K562 (cell line): Measurements from ENCODE around the gene MYO18A. TPM values are rescaled to one million over a fixed set of nuclear protein-coding genes. Genes with fewer than 3 reads are reported as not detected.

Source experiments
- ATAC-seq: fragments of 200-7000 bp; cut with Tn5 transposase; 3 replicates; pipeline ENCODE4 v1.9.1; 2020; ENCODE audit warnings: moderate library complexity
- BruUV-seq: library from RNA; stranded (reverse); fragments of 400-500 nt; replicated peaks from 2 replicates; lab custom pipeline; 2021; lab: Mats Ljungman, UMichigan
- CTCF ChIA-PET: fragments of 300-600 bp; formaldehyde crosslinking; extraction: SDS; loops from one replicate; lab custom pipeline; 2021; ENCODE audit warnings: low intra/inter-chr PET ratio; lab: Yijun Ruan, JAX
- POLR2A ChIA-PET: fragments of 300-600, 350-650 bp; sonication (Branson Sonifier 250); formaldehyde crosslinking; extraction: SDS; loops from one replicate; lab custom pipeline; 2021; ENCODE audit warnings: antibody characterized with exemption, inconsistent platforms; lab: Yijun Ruan, JAX
- DNase-seq, 4 experiments: peaks; one replicate each; pipeline versions ENCODE4 v3.0.0 to v3.0.0-alpha.2; 2011 to 2018; ENCODE audit warnings: low spot score in 3 of 4, mixed read lengths in 3 of 4; ENCODE audit errors: extremely low read depth in 1 of 4
- FAIRE-seq: peaks from 2 replicates; lab custom pipeline; 2011; peaks lifted over from hg19 to GRCh38; lab: Jason Lieb, UNC
- H2AFZ ChIP-seq: 2 replicates; pipeline ENCODE4 v1.6.0; 2011; ENCODE audit warnings: low read depth, low read length, control low read depth, inconsistent platforms
- H3K27ac ChIP-seq: fragments of 200-600 bp; 3 replicates; pipeline ENCODE4 v1.8.0; 2011; ENCODE audit warnings: low read depth, mild to moderate bottlenecking, control low read depth, inconsistent platforms, low read length, moderate library complexity, mixed read lengths; ENCODE audit errors: extremely low read depth
- H3K27me3 ChIP-seq, 2 experiments: fragments of 300-600 bp in 1 of 2; 2 replicates in 1 of 2; 3 replicates in 1 of 2; pipeline versions ENCODE4 v1.6.0 to v1.8.0; 2011; ENCODE audit warnings: inconsistent platforms in 2 of 2, low read length in 2 of 2, mild to moderate bottlenecking in 1 of 2, mixed read lengths in 1 of 2, moderate library complexity in 1 of 2; ENCODE audit not compliant: control insufficient read depth in 2 of 2, insufficient read depth in 2 of 2
- H3K36me3 ChIP-seq: fragments of 300-600 bp; 3 replicates; pipeline ENCODE4 v1.8.0; 2011; ENCODE audit warnings: mild to moderate bottlenecking, low read length, inconsistent platforms; ENCODE audit not compliant: control insufficient read depth, insufficient read depth
- H3K4me1 ChIP-seq, 2 experiments: fragments of 200-600 bp in 1 of 2; replicated peaks in 1 of 2; 2 replicates in 1 of 2; 3 replicates in 1 of 2; pipeline versions ENCODE4 v1.5.1 to v1.8.0; 2011; ENCODE audit warnings: inconsistent platforms in 2 of 2, low read length in 2 of 2, mild to moderate bottlenecking in 1 of 2, mixed read lengths in 1 of 2, moderate library complexity in 1 of 2; ENCODE audit not compliant: control insufficient read depth in 2 of 2, insufficient read depth in 2 of 2
- H3K4me2 ChIP-seq: 2 replicates; pipeline ENCODE4 v1.6.1; 2011; ENCODE audit warnings: low read length, control low read depth, inconsistent platforms, mixed read lengths; ENCODE audit not compliant: insufficient read depth
- H3K4me3 ChIP-seq: fragments of 200-600 bp; sonication (generic), shearing (Covaris generic); 2 replicates; pipeline ENCODE4 v1.5.1; 2016; ENCODE audit warnings: control low read depth, inconsistent platforms
- H3K79me2 ChIP-seq: fragments of 200-600 bp; 3 replicates; pipeline ENCODE4 v1.8.0; 2011; ENCODE audit warnings: low read length, inconsistent platforms; ENCODE audit not compliant: control insufficient read depth, insufficient read depth
- H3K9ac ChIP-seq, 2 experiments: 2 replicates each; pipeline versions ENCODE4 v1.6.0 to v1.6.1; 2011; ENCODE audit warnings: low read depth in 2 of 2, low read length in 2 of 2, control low read depth in 1 of 2, inconsistent platforms in 1 of 2, mild to moderate bottlenecking in 1 of 2, mixed read lengths in 1 of 2; ENCODE audit not compliant: insufficient read depth in 1 of 2
- H3K9me1 ChIP-seq: one replicate; pipeline ENCODE4 v1.6.0; 2011; ENCODE audit warnings: inconsistent platforms, mild to moderate bottlenecking, low read length, moderate library complexity; ENCODE audit not compliant: control insufficient read depth, insufficient read depth
- H3K9me3 ChIP-seq: replicated peaks from 2 replicates; pipeline ENCODE4 v1.5.1; 2011; ENCODE audit warnings: low read depth, low read length, inconsistent platforms; ENCODE audit not compliant: control insufficient read depth, insufficient read depth
- H4K20me1 ChIP-seq: replicated peaks from 2 replicates; pipeline ENCODE4 v1.6.1; 2011; ENCODE audit warnings: low read length, inconsistent platforms, mixed read lengths; ENCODE audit not compliant: control insufficient read depth, insufficient read depth
- CEBPB ChIP-seq: fragments of 450-650 bp; IDR thresholded peaks from 2 replicates; pipeline ENCODE4 v1.6.1; 2016; ENCODE audit warnings: missing genetic modification characterization, missing compliant biosample characterization
- CREB3 ChIP-seq: fragments of 450-650 bp; conservative IDR thresholded peaks from 2 replicates; pipeline ENCODE4 v1.6.1; 2016; ENCODE audit warnings: missing genetic modification characterization, low read depth, mild to moderate bottlenecking, missing compliant biosample characterization, moderate library complexity
- EZH2 ChIP-seq: IDR thresholded peaks from 2 replicates; pipeline ENCODE4 v1.6.1; 2012; ENCODE audit warnings: low read depth, mild to moderate bottlenecking, inconsistent platforms, low read length, borderline replicate concordance
- HLTF ChIP-seq: fragments of 450-650 bp; IDR thresholded peaks from 2 replicates; pipeline ENCODE4 v1.6.1; 2016
- PML ChIP-seq: IDR thresholded peaks from 2 replicates; pipeline ENCODE4 v1.6.1; 2012; ENCODE audit warnings: low read length, inconsistent platforms
- POLR3A ChIP-seq: IDR thresholded peaks from 2 replicates; pipeline ENCODE4 v1.6.1; 2011; ENCODE audit warnings: borderline replicate concordance, mild to moderate bottlenecking, moderate library complexity; ENCODE audit not compliant: insufficient read length, insufficient read depth; ENCODE audit errors: extremely low read depth
- SIN3A ChIP-seq, 2 experiments: fragments of 150-350 bp in 1 of 2; IDR thresholded peaks; 2 replicates each; pipeline ENCODE4 v1.6.1; 2011 to 2016; ENCODE audit warnings: borderline replicate concordance in 2 of 2, low read depth in 2 of 2, low read length in 2 of 2, mild to moderate bottlenecking in 2 of 2, moderate library complexity in 2 of 2; ENCODE audit not compliant: control insufficient read depth in 1 of 2
- STAT5B ChIP-seq: fragments of 250-450 bp; sonication (Bioruptor Pico); IDR thresholded peaks from 2 replicates; pipeline ENCODE4 v1.8.0; 2021; ENCODE audit warnings: mild to moderate bottlenecking, inconsistent platforms
- VEZF1 ChIP-seq: fragments of 200-800 bp; sonication (Bioruptor generic); IDR thresholded peaks from 2 replicates; pipeline ENCODE4 v1.6.1; 2017; ENCODE audit warnings: missing genetic modification characterization, missing compliant biosample characterization
- ZNF639 ChIP-seq, 2 experiments: fragments of 200-800 bp in 1 of 2; sonication (Bioruptor generic) in 1 of 2; sonication (generic) in 1 of 2; formaldehyde crosslinking in 1 of 2; IDR thresholded peaks in 1 of 2; conservative IDR thresholded peaks in 1 of 2; 2 replicates each; pipeline versions ENCODE4 v1.5.0 to v1.6.1; 2016 to 2020; ENCODE audit warnings: missing compliant biosample characterization in 1 of 2, missing genetic modification characterization in 1 of 2, missing genetic modification reagents in 1 of 2
- WGBS: fragments of 100-300 bp; shearing (Covaris generic); methylation state at CpG from one replicate; pipeline ENCODE4 v1.1.6; 2016; ENCODE audit warnings: low coverage, mixed read lengths; ENCODE audit not compliant: insufficient coverage; ENCODE audit errors: missing lambda C conversion rate; 5-methylcytosine and 5-hydroxymethylcytosine counted together
- in situ Hi-C: fragments of 300-500 bp; cut with MboI; formaldehyde crosslinking; loops from 4 replicates; pipeline ENCODE4 v1.15.0; 2018; ENCODE audit warnings: inconsistent platforms, mixed read lengths
- intact Hi-C: fragments of 100-400 bp; cut with micrococcal nuclease; formaldehyde crosslinking; loops from 2 replicates; pipeline ENCODE4 v1.14.2; 2022
- polyA plus RNA-seq, 8 experiments: library from polyadenylated mRNA; depleted of rRNA in 4 of 8; stranded (reverse) in 5 of 8; unstranded in 3 of 8; fragments of >200 nt; fragmentation: Nextera tagmentation in 2 of 8; fragmentation: Illumina TruSeq in 1 of 8; extraction: Ambion mirVana in 2 of 8; extraction: Trizol in 1 of 8; gene quantifications; 2 replicates each; pipeline versions ENCODE4 v1.2.1 to v1.2.3, GENCODE V29; 2011 to 2014; ENCODE audit warnings: inconsistent platforms in 1 of 8, missing spikeins in 1 of 8
- total RNA-seq, 7 experiments: library from RNA; depleted of rRNA in 6 of 7; stranded (reverse); fragments of >200 nt in 6 of 7; fragmentation: Illumina TruSeq in 2 of 7; extraction: Trizol in 2 of 7; gene quantifications; 2 replicates each; pipeline versions ENCODE4 v1.2.1 to v1.2.3, GENCODE V29; 2011 to 2021; ENCODE audit warnings: low replicate concordance in 1 of 7

The MYO18A gene
- total and polyA plus RNA-seq, 9 of the 15 experiments (the other 6 are each of a cell fraction or from before 2014, with no cell fraction given): 2.5 to 65.4 (median 17.1) TPM

- Histone ChIP-seq H3K27ac (no peak overlapping the region), H3K4me3 (no peak overlapping the region), H3K79me2 (no peaks in the 10 kb centered on the region), H2AFZ (no peak overlapping the region), H3K36me3 (peaks cover 78% of the 10 kb centered on the region; the same call in 2 of the 3 replicates), H3K9me1 (peaks cover 9% of the 10 kb centered on the region), H3K9me3 (no peaks in the 10 kb centered on the region), H3K4me1 (peaks cover 10 to 18% of the 10 kb centered on the region in 2 experiments; a peak in 4 of 5 replicates), H3K4me2 (no peak overlapping the region), H3K27me3 (no peaks in the 10 kb centered on the region), H3K9ac (no peak overlapping the region), H4K20me1 (peaks cover 25% of the 10 kb centered on the region; the same call in 1 of the 2 replicates)
- DNase-seq (no peak), ATAC-seq (no peak), FAIRE-seq (no peak)
- in situ Hi-C loops (no loop called here), intact Hi-C loops (loop anchor here (10.0 kb wide), 1 partner anchor 391 kb away; the partner anchor contains the start of genes NEK8 and TLCD1)
- WGBS: 92% methylated on average over 8 of the region's 9 CpGs
- ChIA-PET POLR2A (interaction anchor here (1.0 to 1.3 kb wide), 2 partner anchors 16 to 148 kb away, joined by 3 to 5 read pairs; no protein-coding TSS in a partner anchor), CTCF (interaction anchor here (1.3 to 3.0 kb wide), 2 partner anchors 150 to 162 kb away, joined by 4 to 22 read pairs; no protein-coding TSS in a partner anchor)
- no peak for TF ChIP-seq CREB3 (tag)
- no peak for TF ChIP-seq HLTF
- TF ChIP-seq CEBPB: no peak
- no peak for TF ChIP-seq POLR3A
- TF ChIP-seq SIN3A (IDR thresholded peaks at IDR 0.05; ENCODE audit: borderline replicate concordance in 2 of 2, control insufficient read depth in 1 of 2, low read depth in 2 of 2, low read length in 2 of 2): no peak
- TF ChIP-seq ZNF639 (CRISPR knock-in tag; conservative IDR thresholded peaks at IDR 0.05 in 1 of 2, IDR thresholded peaks at IDR 0.05 in 1 of 2): no peak
- TF ChIP-seq VEZF1 (CRISPR knock-in tag): no peak
- TF ChIP-seq STAT5B: no peak
- TF ChIP-seq EZH2: no peak
- no peak for TF ChIP-seq PML
- no TSS peak for BruUV-seq
These were observed 64.8 kb downstream of the MYO18A start for GRCh38 chr17:29115435-29115834.
